ENCODE measurements around the gene ERGIC1. TPM values are rescaled to one million over a fixed set of nuclear protein-coding genes. Genes with fewer than 3 reads are reported as not detected.
A peak's percentile ranks its signal among the peaks of the same experiment; 100 is the strongest.
"Not testable (repeated sequence)": the region's sequence is repeated elsewhere in the genome, so short reads cannot be mapped to it uniquely, and the experiment has no call there.

Gene ERGIC1
- total RNA-seq, 1 donor: 243 TPM

DNA sequence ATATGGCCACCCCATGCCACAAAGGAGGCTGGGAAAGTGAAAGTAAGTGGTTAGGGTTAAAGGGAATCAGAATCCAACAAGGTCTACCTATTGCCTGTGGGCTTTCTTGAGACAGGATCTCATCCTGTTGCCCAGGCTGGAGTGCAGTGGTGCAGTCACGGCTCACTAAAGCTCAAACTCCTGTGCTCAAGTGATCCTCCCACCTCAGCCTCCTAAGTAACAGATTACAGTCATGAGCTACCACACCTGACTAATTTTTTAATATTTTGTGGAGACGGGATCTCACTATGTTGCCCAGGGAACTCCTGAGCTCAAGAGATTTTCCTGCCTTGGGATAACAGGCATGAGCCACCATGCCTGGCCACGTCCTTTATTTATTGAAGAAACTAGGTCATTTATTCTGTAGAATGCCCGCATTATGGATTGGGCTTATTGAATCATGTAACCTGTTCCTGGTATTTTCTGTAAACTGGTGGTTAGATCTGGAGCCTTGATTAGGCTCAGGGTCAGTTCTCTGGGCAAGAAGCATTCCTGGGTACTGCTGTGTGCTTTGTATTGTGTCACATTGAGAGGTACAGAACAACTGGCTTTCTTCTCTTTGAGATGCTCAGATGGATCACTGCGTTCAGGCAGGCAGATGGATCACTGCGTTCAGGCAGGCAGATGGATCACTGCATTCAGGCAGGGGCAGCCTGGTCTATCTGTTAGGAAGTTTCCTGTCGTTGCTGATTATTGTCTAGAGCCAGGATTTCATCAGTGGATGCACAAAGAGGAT is 41.6 kb downstream of the ERGIC1 start:
- DNase-seq (ENCODE audit: low read depth in 2 of 3, low spot score in 2 of 3): no peak

DNA sequence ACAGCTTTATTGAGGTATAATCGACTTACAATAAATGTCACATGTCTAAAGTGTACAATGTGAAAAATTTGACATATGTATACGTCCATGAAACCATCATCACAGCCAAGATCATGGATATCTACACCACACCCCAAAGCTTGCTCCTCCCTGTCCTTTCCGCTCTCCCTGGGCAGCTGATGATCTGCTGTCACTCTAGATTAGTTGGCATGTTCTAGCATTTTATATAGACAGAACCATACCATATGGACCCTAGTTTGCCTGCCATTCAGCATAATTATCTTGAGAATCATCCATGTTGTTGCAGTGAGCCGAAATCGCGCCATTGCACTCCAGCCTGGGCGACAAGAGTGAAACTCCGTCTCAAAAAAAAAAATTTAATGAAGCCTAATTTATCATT is 42.5 kb downstream of the ERGIC1 start:
- no peak for DNase-seq (ENCODE audit: low read depth in 2 of 3, low spot score in 2 of 3)

DNA sequence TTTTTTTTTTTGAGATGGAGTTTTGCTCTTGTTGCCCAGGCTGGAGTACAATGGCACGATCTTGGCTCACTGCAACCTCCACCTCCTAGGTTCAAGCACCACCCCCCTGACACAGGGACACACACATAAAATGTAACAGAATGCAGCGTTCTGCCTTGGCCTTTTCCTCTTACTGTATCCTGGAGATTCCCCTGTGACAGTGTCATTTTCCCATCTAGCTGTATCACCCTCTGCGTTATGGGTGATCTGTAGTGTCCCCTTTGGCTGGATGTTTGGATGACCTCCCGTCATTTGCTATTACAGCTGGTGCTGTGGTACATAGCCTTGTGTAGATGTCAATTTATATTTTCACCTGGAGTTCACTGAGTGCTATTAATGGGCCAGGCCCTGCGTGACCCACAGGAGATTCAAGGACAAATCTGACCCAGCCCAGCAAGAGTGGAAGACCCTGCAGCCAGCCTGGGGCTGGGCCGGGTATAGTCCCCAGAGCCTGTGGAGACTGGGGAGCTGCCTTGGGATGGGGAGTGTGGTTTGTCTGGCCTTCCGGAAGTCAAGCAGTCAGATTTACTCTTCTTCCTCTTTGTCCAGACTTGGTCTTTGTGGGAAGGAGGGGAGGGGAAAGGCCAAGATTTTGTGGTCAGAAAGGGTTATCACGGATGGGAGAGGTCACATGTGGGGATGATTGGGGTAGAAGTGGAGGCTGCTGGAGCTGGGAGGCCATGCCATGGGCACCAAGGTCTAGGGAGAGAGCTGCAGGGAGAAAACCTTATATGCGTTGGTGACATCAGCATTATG is 43.6 kb downstream of the ERGIC1 start:
- no peak for DNase-seq (ENCODE audit: low read depth in 2 of 3, low spot score in 2 of 3)

DNA sequence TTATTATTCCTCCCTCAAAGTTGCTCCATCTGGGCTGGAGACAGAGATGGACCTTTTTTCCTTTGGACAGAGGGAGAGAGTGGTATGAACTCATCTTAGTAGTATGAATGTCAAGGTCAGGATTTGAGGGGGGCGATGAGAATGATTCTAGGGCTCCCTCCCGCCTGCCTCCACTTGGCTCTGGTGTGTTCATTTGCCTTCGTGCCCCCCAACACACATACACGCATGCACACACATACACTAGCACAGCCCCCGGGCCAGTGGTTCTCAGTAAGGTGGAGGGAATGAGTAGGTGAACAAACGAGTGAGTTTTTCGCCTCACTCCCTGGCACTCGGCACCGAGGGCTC is 44.5 kb downstream of the ERGIC1 start:
- DNase-seq (ENCODE audit: low read depth in 2 of 3, low spot score in 2 of 3): no peak

DNA sequence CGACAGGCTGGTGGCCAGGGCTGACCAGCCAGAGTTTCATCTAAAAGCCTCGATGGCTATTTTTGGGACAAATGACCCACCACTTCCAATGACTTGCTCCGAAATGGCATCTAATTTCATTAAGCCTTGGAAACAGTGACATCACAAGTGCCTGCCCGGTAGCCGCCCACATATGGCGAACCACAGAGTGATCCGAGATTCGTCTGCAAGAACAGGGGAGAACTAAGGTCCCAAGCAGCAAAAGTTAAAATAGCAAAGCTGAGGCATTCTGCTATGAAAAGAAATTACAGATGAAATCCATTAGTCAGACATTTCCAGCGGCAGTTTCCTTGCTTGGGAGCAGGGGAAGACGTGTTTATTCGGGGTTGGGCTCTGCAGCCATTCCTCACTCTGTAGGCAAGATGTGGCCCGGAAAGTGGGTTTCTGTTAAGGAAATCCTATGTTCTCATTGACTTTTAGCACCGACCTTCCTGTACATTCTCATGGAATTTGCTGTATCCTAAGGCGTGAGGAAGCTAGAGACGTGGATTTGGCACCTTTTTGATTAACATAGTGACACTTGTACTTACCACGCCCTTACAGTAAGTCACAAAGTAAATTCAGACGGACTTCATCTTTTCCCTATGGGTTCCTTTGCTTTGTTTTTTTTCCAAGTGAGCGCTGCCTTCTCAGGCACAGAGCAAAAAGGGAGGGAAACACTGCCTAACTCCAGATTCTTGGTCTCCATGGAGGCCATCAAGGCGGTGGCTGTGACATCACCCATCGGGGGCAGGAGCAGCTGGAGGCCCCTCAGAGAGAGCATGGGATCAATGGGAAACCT is 45.1 kb downstream of the ERGIC1 start:
- no peak for DNase-seq (ENCODE audit: low read depth in 2 of 3, low spot score in 2 of 3)

DNA sequence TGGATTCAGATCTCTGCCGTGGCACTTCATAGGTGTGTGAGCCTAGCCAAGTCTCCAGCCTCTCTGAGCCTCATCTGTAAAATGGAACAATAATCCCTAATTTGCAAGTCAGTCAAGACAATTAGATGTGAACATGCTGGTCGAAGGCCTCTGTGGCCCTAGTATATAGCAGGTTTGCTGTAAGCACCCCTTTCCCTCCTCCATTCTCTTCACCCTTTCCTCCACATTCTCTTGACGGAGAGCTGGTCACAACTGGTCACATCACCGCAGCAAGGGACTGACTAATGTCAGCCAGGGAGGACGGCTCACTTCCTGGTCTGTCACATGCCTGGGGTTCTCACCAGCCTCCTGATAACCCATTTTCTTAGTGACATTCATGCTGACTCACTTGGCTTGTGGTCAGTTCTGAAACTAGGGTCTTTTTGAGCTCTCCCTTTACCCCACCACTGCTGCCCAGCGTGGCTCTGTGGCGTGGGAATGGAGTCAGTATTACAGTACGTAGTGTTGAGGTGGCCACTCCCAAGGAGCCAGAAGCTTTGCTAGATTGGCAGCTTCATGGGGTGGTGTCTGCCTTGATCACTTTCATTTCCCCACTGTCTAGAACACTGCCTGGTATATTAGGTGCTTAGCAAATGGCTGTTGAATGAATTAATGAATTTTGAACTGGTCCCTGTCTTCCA is 47.8 kb downstream of the ERGIC1 start:
- DNase-seq (ENCODE audit: low read depth in 2 of 3, low spot score in 2 of 3): no peak

DNA sequence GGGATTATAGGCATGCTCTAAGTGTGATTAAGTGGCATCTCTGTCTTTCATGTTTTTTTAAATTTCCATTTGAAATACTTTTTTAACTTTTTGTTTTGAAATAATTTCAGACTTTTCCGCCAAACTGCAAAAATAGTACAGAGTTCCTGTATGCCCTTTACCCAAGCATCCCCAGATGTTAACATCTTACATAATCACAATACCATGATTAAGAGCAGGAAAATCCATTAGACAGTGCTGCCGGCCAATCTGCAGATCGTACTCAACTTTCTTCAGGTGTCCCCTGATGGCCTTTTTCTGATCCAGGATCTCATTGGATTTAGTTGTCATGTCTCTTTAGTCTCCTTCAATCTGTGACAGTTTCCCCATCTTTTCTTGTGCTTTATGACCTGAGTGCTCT is 49.0 kb downstream of the ERGIC1 start:
- no peak for DNase-seq (ENCODE audit: low read depth in 2 of 3, low spot score in 2 of 3)

DNA sequence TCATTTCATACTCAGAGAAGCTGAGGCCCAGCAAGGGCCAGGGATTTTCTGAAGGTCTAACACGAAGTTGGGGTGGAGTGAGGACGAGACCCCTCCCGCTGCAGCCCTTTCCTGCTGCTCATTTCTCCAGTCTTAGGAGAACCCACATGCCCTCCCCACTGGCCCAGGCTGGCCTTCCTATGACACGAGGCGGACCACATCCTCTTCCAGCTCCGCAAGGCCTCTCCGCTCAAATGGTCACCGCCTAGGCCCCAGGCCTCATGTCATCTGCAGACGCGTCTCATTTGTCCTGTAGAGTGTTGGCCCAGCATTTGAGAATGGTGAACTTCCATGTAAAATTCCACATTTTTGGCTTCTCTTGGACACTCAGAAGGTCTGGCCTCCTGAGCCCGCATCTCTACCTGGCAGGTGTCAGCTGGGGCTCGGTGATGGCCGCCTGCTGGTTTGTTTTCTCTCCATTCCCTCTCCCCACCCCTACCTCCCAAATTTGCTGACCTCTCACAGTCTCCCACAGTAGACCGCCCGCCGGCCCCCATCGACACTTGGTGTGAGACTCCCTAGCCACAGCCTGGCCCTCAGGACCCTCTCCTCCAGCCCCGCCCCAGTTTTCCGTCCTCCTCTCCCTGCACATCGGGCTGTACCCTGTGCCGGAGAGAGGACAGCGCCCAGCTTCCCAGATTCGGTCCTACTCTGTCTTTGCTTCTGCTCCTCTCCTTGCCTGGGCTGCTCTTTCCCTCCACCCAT is 51.7 kb downstream of the ERGIC1 start:
- no peak for DNase-seq (ENCODE audit: low read depth in 2 of 3, low spot score in 2 of 3)

DNA sequence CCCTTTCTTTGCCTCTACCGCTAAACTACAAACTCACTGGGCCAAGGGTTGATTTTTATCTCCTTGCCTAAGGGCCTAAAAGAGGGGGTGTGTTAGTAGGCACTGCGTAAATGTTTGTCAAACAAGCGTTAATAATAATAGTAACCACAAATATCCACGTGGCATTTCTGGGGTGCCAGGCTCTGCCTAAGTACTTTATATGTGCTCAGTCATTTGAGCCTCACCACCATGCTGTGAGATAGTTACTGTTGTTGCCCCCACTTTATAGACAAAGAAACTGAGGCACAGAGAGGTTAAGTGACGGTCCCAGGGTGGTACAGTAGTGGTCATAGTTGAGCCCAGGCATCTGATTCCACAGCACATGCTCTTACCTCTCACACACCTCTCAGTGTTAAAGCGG is 52.4 kb downstream of the ERGIC1 start:
- no peak for DNase-seq (ENCODE audit: low read depth in 2 of 3, low spot score in 2 of 3)

DNA sequence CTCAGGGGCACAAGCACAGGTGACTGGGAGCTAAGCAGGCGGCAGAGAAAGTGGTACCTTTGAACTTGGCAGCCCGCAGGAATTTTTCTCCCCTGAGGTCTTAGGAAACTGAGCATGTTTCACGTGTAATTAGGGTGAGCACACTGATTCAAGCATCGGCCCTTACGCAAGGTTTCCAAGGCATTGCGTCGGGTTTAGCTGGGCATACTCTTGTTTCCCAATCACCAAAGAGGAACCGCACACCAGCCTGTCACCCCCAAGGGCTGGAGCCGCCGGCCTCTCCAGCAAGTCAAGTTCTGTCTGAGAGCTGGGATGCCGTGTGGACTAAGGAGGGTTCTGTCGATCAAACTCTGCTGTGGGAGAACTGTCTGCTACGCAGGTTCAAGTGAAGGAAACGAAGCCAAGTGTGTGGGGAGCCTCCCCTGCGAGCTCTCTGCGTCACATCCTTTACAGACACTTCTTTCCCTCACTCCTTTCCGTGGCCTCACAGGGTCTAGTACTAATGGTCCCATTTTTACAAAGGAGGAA is 53.0 kb downstream of the ERGIC1 start:
- DNase-seq (ENCODE audit: low read depth in 2 of 3, low spot score in 2 of 3): peak in 1 of 3 donors; percentile 15

DNA sequence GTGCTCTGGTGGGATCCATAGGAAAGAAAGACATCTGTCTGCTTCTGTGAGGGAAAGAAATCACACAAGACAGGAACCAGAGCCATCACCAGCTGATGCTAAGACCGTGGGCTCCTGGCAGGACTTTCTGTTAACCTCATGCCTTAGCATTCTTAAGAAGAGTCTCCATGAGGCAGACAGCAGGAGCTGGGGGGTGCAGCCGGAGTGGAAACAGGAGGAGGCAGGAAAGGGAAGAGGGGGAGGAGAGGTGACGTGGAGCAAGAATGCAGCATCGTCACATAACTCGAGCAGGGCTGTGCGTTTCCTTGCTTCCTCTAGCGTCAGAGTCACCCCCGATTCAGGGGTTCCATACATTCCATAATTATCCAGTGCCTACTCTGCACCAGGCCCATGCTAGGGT is 53.6 kb downstream of the ERGIC1 start:
- no peak for DNase-seq (ENCODE audit: low read depth in 2 of 3, low spot score in 2 of 3)

DNA sequence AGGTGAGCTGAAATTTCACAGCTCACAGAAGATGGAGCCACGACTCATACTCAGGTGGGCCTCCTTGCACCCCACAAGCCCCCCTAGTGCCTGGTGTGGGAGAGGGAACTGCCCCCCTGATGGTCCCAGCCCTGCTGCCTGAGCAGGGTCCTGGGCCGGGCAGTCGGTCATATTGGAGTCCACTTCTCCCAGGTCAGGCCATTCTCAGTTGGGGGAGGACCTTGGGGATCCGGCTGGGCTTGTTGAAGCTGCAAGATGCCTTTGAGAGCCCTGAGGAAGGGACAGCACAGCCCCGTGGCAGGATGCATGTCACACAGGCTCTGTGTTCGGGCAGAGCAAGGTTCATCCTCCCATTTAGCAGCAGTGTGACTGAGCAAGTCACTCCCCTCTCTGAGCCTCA is 56.6 kb downstream of the ERGIC1 start:
- no peak for DNase-seq (ENCODE audit: low read depth in 2 of 3, low spot score in 2 of 3)

DNA sequence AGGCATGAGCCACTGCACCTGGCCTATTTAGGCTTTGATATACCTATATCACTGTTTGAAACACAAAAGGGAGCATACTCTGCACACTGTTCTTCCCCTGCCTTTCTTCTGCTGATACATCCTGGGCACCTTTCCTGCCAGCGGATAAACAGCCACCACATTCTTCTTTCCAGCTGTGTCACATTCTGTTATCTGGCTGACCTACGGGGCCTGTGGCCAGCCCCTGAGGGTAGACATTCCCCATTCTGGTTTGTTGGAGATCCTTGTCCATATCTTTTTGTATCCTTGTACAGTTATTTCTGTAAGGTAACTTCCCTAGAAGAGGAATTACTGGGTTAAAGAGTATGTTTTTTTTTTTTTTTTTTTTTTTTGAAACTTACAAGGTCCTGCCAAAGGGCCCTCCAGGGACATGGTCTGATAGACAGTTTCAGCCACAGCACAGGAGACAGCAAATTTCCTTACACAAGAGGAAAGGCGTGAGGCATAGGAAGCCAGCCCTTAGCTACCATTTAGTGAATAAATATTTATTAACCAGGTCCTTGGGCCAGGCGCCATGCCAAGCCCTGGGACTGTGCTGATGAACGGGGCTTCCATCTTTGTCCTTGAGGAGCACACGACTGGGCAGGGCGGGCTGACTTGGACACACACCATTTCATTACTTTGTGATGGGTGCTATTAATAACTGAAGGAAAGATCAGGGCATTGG is 57.8 kb downstream of the ERGIC1 start:
- no peak for DNase-seq (ENCODE audit: low read depth in 2 of 3, low spot score in 2 of 3)

DNA sequence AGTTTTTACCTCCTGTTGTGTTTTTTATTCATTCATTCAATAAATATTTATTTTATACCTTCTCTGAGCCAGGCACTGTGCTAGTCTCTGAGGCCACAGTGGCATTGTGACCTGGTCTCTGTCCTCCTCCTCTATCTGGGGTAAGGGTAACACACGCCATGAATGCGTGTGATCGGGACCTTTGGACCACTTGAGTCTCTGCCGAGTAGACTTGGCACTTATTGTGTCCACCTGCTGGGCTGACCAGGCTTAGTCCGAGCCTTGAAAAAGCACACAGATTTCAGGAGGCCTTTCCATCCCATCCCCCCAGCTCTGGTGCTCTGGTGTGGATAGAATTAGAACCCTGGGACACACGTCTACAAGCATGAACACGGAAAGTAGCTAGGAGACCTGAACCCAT is 58.7 kb downstream of the ERGIC1 start:
- DNase-seq (ENCODE audit: low read depth in 2 of 3, low spot score in 2 of 3): no peak

DNA sequence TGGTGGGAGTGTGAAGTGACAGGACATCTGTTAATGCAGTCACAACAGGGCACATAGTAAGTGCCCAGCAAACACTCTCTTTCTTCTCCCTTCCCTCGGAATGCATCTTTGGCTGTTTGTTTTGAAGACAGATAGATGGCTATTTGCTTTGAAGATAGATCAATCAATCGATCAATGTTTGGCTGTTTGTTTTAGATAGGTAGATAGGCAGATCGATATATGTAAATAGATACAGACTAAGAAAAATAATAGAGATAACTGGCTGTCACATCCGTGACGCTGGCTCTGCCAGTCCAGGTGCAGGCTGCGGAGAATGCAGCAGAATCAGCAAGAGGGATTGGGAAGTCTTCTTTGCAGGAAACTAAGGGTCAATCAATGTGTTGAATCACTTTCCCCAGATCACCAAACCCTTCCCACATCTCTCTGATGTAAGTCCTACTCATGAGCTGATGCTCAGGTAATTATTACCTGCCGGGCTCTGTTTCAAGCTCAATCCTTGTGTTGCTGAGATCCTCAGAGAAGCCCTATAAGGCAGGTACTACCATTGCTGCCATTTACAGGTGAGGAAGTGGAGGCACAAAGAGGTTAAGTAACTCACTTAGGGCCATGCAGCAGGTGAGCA is 60.8 kb downstream of the ERGIC1 start:
- DNase-seq (ENCODE audit: low read depth in 2 of 3, low spot score in 2 of 3): no peak

DNA sequence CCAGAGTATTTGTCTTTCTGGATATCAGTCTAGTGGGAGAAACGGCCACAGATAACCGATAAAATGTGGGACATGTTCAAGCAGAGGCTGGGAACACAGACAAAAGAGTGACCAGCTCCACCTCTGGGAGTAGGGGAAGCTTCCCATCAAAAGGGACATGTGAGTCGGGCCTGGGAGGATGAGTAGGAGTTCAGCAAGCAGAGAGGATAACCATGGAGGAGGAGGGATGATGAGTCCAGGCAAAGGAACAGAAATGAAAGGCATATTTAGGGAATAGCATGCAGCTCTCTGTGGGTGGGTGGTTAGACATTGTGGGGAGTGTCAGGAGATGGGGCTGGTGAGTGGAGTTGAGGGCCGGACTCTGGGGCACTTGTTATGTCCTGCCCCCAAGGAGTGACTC is 61.5 kb downstream of the ERGIC1 start:
- no peak for DNase-seq (ENCODE audit: low read depth in 2 of 3, low spot score in 2 of 3)

DNA sequence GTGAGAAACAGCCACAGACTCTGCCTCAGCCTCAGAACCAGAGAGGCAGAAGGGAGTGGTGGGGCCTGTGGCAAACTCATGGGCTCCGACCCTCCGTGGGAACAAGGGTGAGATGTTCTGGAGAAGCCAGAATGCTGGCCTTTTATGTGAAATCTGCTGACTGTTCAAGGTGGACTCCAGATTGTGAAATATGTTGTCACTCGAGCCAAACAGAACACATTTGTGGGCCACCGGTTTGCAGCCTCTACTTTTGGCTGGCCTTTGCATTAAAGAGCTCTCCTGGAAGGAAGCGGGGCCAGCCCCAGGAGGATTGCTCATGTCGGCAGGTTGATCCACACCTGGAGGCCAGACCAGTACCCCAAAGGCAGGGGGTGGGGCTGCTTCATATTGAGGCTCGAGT is 62.4 kb downstream of the ERGIC1 start:
- DNase-seq (ENCODE audit: low read depth in 2 of 3, low spot score in 2 of 3): no peak

DNA sequence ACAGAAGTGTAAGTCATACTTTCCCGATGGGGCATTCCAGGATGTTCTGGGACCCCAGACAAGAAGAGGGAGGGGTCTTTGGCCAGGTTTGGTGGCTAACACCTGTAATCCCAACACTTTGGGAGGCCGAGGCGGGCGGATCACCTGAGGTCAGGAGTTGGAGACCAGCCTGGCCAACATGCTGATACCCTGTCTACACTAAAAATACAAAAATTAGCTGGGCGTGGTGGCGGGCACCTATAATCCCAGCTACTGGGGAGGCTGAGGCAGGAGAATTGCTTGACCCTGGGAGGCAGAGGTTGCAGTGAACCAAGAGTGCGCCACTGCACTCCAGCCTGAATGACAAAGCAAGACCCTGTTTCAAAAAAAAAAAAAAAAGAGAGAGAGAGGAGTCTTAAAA is 63.0 kb downstream of the ERGIC1 start:
- DNase-seq (ENCODE audit: low read depth in 2 of 3, low spot score in 2 of 3): not testable (repeated sequence)

Measured in hematopoietic multipotent progenitor cell (in vitro differentiated cells).